ENCODE measurements around the gene FCAMR. TPM values are rescaled to one million over a fixed set of nuclear protein-coding genes. Genes with fewer than 3 reads are reported as not detected.

The FCAMR gene
- total and polyA plus RNA-seq, 2 donors (not counting 3 experiments of a cell fraction or from before 2014, with no cell fraction given): not detected

DNA sequence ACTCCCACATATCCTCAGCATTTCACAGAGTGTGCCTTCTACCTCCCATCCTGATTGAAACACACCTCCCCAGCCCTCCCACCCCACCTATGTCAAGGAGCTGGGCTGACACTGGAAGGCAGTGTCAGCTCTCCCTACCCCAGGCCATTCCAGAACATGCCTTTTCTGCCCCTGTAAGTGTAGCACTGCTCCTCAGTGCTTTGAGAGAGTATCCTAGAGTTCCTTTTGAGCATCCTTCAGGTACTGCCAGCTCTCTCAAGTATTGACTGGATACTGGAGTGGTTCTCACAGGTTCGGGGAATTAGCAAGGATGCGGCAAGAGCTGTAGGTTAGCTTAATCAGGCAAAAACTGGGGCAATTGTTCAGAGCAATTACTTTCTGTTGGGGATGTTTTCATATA lies 40.5 kb upstream of the FCAMR start:
- H2AFZ ChIP-seq (ENCODE audit: low read depth, low read length): no peak overlapping the region
- peaks cover 9 to 10% of the 10 kb centered on the region in 2 experiments for H3K27me3 ChIP-seq (ENCODE audit: control insufficient read depth in 2 of 2, insufficient read depth in 2 of 2, low read length in 2 of 2)
- no peak overlapping the region for H3K4me2 ChIP-seq (ENCODE audit: insufficient read depth, low read length)
- H3K36me3 ChIP-seq (ENCODE audit: control insufficient read depth in 2 of 2, extremely low read depth in 1 of 2, insufficient read depth in 2 of 2, low read length in 2 of 2): no peaks in the 10 kb centered on the region
- H3K79me2 ChIP-seq (ENCODE audit: control insufficient read depth, insufficient read depth, low read length): no peaks in the 10 kb centered on the region
- FAIRE-seq: no peak
- H3K9me3 ChIP-seq (replicated peaks; ENCODE audit: control insufficient read depth, insufficient read depth, low read length): no peaks in the 10 kb centered on the region
- no peak overlapping the region for H3K27ac ChIP-seq (ENCODE audit: insufficient read depth, low read depth, low read length)
- dilution Hi-C loops (cut with MboI; ENCODE audit: extremely low pct_ligation_motif_present, low sequenced_read_pairs): no loop called here
- H3K4me1 ChIP-seq (ENCODE audit: control insufficient read depth, extremely low read depth, insufficient read depth, low read length): no peaks in the 10 kb centered on the region
- TF ChIP-seq, protein P1, sequence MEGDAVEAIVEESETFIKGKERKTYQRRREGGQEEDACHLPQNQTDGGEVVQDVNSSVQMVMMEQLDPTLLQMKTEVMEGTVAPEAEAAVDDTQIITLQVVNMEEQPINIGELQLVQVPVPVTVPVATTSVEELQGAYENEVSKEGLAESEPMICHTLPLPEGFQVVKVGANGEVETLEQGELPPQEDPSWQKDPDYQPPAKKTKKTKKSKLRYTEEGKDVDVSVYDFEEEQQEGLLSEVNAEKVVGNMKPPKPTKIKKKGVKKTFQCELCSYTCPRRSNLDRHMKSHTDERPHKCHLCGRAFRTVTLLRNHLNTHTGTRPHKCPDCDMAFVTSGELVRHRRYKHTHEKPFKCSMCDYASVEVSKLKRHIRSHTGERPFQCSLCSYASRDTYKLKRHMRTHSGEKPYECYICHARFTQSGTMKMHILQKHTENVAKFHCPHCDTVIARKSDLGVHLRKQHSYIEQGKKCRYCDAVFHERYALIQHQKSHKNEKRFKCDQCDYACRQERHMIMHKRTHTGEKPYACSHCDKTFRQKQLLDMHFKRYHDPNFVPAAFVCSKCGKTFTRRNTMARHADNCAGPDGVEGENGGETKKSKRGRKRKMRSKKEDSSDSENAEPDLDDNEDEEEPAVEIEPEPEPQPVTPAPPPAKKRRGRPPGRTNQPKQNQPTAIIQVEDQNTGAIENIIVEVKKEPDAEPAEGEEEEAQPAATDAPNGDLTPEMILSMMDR (IDR thresholded peaks at IDR 0.05; ENCODE audit: extremely low read depth in 1 of 2, insufficient read depth in 1 of 2, low read depth in 1 of 2, low read length in 2 of 2): no peak
- TF ChIP-seq POLR2A (IDR thresholded peaks at IDR 0.05; ENCODE audit: low read depth, low read length) (no peak), GATA2 (IDR thresholded peaks at IDR 0.05; ENCODE audit: insufficient read depth, insufficient read length, low read depth, low read length) (no peak)
- no TSS peak for BruUV-seq (replicated peaks)
- H3K9me1 ChIP-seq (replicated peaks; ENCODE audit: control insufficient read depth, extremely low read depth, insufficient read depth, low read length): no peaks in the 10 kb centered on the region
- ChIA-PET CTCF (no interaction called here), POLR2A (no interaction called here)
- intact Hi-C loops (cut with micrococcal nuclease): no loop called here
- DNase-seq (ENCODE audit: low read depth, low spot score): no peak
- H4K20me1 ChIP-seq (replicated peaks; ENCODE audit: control insufficient read depth, extremely low read depth, insufficient read depth, low read length): no peaks in the 10 kb centered on the region
- H3K4me3 ChIP-seq (replicated peaks in 1 of 3; ENCODE audit: insufficient read depth in 1 of 3, low read depth in 1 of 3, low read length in 3 of 3): no peak overlapping the region
- H3K9ac ChIP-seq (replicated peaks; ENCODE audit: extremely low read depth, insufficient read depth, low read length): no peak overlapping the region

- H4K20me1 ChIP-seq (replicated peaks; ENCODE audit: control insufficient read depth, extremely low read depth, insufficient read depth, low read length): no peaks in the 10 kb centered on the region
- DNase-seq (ENCODE audit: low read depth, low spot score): no peak
- CTCF ChIA-PET: no interaction called here
- no peaks in the 10 kb centered on the region for H3K79me2 ChIP-seq (ENCODE audit: control insufficient read depth, insufficient read depth, low read length)
- TF ChIP-seq GATA2 (IDR thresholded peaks at IDR 0.05; ENCODE audit: insufficient read depth, insufficient read length, low read depth, low read length) (no peak), MAX (IDR thresholded peaks at IDR 0.05; ENCODE audit: insufficient read depth, insufficient read length) (no peak), POLR2AphosphoS5 (IDR thresholded peaks at IDR 0.05; ENCODE audit: insufficient read depth, low read depth, low read length) (no peak), MYC (IDR thresholded peaks at IDR 0.05; ENCODE audit: low read depth, low read length) (no peak), POLR2A (IDR thresholded peaks at IDR 0.05; ENCODE audit: low read depth, low read length) (no peak), FOS (IDR thresholded peaks at IDR 0.05; ENCODE audit: borderline replicate concordance, insufficient read depth, low read length) (no peak), JUN (IDR thresholded peaks at IDR 0.05; ENCODE audit: borderline replicate concordance, insufficient read depth, insufficient read length, low read depth) (no peak), EZH2 (IDR thresholded peaks at IDR 0.05; ENCODE audit: borderline replicate concordance, low read depth, low read length, severe bottlenecking) (no peak)
- TF ChIP-seq, protein P1 (IDR thresholded peaks at IDR 0.05; ENCODE audit: extremely low read depth in 1 of 2, insufficient read depth in 1 of 2, low read depth in 1 of 2, low read length in 2 of 2): no peak
- no peak overlapping the region for H3K9ac ChIP-seq (replicated peaks; ENCODE audit: extremely low read depth, insufficient read depth, low read length)
- no peak overlapping the region for H3K27ac ChIP-seq (ENCODE audit: insufficient read depth, low read depth, low read length)
- POLR2A ChIA-PET: no interaction called here
- H3K9me3 ChIP-seq (replicated peaks; ENCODE audit: control insufficient read depth, insufficient read depth, low read length): no peaks in the 10 kb centered on the region
- no peaks in the 10 kb centered on the region for H3K9me1 ChIP-seq (replicated peaks; ENCODE audit: control insufficient read depth, extremely low read depth, insufficient read depth, low read length)
- intact Hi-C loops (cut with micrococcal nuclease): no loop called here
- dilution Hi-C loops (cut with MboI; ENCODE audit: extremely low pct_ligation_motif_present, low sequenced_read_pairs): no loop called here
- no peaks in the 10 kb centered on the region for H3K4me1 ChIP-seq (ENCODE audit: control insufficient read depth, extremely low read depth, insufficient read depth, low read length)
- peaks cover 9 to 10% of the 10 kb centered on the region in 2 experiments for H3K27me3 ChIP-seq (ENCODE audit: control insufficient read depth in 2 of 2, insufficient read depth in 2 of 2, low read length in 2 of 2)
- no peaks in the 10 kb centered on the region for H3K36me3 ChIP-seq (ENCODE audit: control insufficient read depth in 2 of 2, extremely low read depth in 1 of 2, insufficient read depth in 2 of 2, low read length in 2 of 2)
- BruUV-seq (replicated peaks): no TSS peak
- H2AFZ ChIP-seq (ENCODE audit: low read depth, low read length): no peak overlapping the region
- H3K4me2 ChIP-seq (ENCODE audit: insufficient read depth, low read length): no peak overlapping the region
- no peak overlapping the region for H3K4me3 ChIP-seq (replicated peaks in 1 of 3; ENCODE audit: insufficient read depth in 1 of 3, low read depth in 1 of 3, low read length in 3 of 3)
- no peak for FAIRE-seq
These were observed 39.7 kb upstream of the FCAMR start for GRCh38 chr1:207009945-207010344.

All from endothelial cell of umbilical vein (primary cell).